GM12892 (cell line): Measurements from ENCODE around the gene CMIP.

Experiments
- DNase-seq: peaks from one replicate; pipeline ENCODE4 v3.0.0; 2011; ENCODE audit not compliant: insufficient read length
- FAIRE-seq: peaks from 2 replicates; lab custom pipeline; 2011; peaks lifted over from hg19 to GRCh38; lab: Jason Lieb, UNC
- POLR2A ChIP-seq: IDR thresholded peaks from 2 replicates; pipeline ENCODE4 v1.6.1; 2011; ENCODE audit warnings: low read depth, low read length, control low read depth
- POLR2AphosphoS5 ChIP-seq: IDR thresholded peaks from 2 replicates; pipeline ENCODE4 v1.6.1; 2011; ENCODE audit warnings: low read depth, low read length, control low read depth
- TAF1 ChIP-seq: IDR thresholded peaks from 2 replicates; pipeline ENCODE4 v1.6.1; 2011; ENCODE audit warnings: low read depth, mild to moderate bottlenecking, control low read depth, low read length, borderline replicate concordance

Gene CMIP

DNA sequence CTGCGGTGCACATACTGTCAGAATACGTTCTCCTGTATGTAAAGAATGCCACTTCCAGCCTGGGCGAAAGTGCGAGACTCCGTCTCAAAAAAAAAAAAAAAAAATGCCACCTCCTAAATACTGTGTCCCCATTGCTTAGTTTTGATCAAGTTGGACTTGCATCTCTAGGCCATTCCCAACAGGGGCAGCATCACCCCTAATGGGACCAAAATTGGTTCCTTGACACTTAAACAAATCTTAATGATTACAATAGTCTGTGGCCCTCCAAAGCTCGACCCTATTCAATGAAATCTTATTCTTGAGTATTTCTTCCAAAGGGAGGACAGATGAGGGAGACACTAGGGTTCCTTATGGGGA, 179.8 kb downstream of the CMIP start:
- FAIRE-seq: no peak
- DNase-seq: no peak
- TF ChIP-seq POLR2A (no peak), POLR2AphosphoS5 (no peak), TAF1 (no peak)

DNA sequence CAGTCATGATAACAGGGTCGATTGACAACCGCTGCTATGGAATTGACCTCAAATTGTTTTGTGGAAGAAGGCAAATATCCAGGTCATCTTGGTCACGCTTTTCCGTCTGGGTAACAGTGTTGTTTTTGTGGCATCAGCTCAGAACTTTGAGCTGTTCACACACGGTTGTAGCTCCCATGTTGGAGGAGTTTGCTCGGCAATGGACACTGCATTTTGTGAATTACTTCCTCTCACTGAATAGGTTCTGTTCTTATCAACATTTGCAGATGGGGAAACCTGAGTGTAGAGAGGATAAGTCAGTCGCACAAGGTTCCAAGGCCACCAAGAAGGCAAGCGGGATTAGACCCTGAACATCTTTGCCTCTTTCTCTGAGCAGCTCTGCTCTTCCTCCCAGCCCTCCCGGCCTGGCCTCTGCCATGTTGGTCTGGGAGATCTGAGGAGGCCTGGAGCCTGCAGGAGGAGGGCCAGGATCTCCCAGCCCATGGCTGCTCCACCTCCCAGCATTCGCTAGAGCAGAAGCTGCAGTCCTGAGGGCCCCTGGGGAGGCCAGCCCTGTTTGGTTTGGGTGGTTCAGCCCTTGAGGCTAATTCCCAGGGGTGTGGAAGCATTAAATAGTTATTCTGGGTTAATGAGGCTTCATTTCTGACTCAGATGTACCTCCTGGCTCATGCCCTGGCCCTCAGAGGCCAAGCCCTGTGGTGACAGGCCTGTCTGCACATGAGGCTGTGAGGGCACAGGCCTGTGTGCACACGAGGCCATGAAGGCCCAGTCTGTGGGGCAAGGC, 180.3 kb downstream of the CMIP start:
- FAIRE-seq (no peak), DNase-seq (no peak)
- TF ChIP-seq POLR2AphosphoS5 (no peak), TAF1 (no peak), POLR2A (no peak)

DNA sequence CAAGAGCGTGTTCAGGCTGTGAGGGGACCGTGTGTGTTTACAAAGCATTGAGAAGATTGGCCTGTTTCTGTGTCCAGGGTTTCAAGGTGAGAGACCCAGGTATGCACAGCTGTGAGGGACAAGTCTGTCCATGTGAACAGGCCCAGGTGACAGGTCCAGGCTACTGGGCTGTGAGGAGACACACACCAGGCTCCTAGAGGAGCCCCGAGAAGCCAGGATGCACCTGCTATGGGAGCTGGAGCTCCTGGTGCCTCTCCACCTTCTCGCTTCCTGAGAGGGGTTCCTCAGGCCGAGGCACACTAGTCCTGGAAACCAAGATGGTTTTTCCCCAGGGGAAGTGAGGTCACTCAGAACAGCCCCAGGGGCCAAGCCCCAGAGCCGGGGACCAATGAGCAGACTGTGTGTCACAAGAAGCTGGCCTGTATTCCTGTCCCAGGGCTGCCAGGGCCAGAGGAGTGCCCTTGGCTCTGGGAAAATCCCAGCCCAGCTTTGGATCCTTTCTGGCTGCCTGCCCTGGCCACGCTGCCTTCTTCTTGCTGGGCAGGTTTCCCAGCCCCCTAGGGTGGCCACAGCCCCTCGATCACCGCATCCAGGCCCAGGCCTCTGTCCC, 181.0 kb downstream of the CMIP start:
- no peak for TF ChIP-seq TAF1
- no peak for TF ChIP-seq POLR2A
- no peak for TF ChIP-seq POLR2AphosphoS5
- FAIRE-seq (peak; percentile 54), DNase-seq (peak; percentile 54)

DNA sequence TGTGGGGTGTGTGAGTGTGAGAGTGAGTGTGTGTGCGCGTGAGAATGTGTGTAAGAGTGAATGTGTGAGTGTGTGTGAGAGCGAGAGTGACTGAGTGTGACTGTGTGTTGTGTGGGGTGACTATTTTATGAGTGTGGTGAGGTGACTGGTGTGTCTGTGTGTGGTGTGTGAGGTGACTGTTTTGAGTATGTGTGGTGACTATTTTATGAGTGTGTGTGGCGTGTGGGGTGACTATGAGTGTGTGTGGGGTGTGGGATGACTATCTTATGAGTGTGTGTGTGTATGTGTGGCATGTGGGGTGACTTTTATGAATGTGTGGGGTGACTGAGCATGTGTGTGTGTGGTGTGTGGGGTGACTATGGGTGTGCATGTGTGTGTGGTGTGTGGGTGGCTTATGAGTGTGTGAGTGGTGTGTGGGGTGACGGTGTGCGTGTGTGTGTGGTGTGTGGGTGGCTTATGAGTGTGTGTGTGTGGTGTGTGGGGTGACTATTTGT, 181.6 kb downstream of the CMIP start:
- FAIRE-seq (no peak), DNase-seq (no peak)
- TF ChIP-seq TAF1: no peak
- no peak for TF ChIP-seq POLR2AphosphoS5
- TF ChIP-seq POLR2A: no peak

DNA sequence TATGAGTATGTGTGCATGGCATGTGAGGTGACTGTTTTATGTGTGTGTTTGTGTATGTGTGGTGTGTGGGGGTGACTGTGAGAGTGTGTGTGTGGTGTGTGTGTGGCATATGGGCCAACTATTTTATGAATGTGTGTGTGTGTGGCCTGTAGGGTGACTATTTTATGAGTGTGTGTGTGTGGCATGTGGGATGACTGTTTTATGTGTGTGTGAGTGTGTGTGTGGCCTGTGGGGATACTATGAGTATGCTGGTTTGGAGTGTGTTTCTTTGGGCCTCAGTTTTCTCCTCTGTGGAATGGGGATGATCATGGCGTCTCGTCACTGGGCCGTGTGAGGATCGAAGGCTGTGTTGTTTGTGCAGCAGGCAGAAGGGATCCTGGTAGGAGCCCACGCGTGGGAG, 182.4 kb downstream of the CMIP start:
- DNase-seq: no peak
- TF ChIP-seq POLR2A (no peak), POLR2AphosphoS5 (no peak), TAF1 (no peak)
- peak; percentile 14 for FAIRE-seq

DNA sequence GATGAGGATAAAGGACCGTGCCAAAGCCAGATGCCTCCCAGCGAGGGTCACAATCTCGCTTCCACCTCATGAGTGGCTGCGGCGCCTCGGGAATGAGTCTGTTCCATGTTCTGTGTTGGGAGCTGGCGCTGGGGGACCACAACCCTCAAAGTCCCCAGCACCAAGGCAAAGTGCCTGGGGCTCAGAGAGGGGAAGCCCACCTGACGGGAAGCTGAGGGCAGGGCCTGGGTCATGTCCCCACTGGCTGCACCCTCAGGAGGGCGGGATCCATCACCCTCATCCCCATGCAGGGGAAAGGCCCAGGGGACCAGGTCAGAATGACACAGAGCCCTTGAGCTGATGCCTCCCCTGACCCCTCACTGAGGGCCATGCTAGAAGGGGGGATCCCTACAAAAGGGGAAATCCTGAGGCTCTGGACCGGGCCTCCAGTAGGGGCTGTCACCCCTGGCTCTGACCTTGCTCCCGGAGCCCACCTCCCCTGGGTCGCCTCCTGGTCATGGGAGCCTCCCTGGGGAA, 183.2 kb downstream of the CMIP start:
- DNase-seq (no peak), FAIRE-seq (no peak)
- TF ChIP-seq POLR2A (no peak), TAF1 (no peak), POLR2AphosphoS5 (no peak)

DNA sequence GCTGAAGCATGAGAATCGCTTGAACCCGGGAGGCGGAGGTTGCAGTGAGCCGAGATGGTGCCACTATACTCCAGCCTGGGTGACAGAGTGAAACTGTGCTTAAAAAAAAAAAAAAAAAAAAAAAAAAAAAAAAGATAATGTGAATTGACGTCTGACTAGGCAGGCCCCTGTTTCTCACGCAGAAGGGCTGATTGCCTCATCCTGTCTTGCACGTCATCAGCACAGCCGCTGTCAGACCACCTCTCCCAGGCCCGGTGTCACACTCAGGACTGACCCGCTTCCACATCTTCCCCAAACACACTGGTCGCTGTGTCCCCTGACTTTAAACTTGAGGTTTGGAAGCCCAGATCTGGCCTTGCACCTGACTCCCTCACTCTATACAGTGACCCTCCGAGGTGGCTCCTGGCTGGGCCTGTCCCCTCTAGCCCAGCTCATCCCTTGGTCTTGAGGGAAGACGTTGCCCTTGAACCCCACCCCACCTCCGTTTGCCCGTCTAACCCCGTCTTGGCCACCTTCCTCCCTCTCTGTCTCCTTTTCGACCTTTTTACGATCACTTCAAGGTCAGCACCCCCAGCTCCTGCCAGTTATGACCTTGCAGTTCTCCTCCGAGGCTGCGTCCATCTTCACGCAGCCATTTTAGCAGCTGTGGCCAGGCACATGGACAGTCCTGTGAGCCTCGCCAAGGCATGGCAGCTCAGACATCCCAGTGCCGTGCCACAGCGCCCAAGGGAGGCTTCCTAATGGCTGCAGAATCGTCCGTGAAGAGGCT, 184.6 kb downstream of the CMIP start:
- no peak for FAIRE-seq
- DNase-seq: no peak

DNA sequence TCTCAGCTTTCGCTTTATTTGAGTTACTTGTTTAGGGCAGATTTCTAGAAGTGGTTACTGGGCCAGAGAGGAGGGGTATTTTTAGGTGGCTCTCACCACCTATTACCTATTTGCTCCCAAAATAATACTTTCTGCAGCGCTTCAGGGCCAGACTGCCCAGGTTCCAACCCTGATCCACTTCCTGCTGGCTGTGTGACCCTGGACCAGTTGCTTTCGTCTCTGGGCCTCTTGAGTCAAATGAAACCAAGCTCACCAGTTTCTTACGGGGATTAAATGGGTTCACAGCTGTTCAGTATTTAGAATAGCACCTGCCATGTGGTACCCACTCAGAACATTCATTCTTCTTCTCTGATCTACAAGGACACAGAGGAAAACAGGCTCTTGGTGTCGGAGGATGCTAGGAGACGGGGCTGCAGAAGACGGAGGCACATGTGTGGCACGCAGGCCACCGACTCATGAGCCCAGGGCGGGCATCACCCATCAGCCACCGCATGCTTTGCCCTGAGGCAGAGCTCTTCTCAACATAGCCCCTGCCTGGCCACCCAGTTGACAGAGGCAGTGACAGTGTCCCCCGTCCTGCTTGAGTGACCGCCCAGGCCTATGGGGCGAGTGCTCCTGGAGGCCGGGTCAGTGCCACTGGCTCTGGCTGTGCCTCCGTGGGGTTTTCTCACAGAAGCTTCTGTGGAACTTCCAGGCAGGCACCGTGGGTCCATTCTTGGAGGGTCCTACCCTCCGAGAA, 185.5 kb downstream of the CMIP start:
- no peak for TF ChIP-seq POLR2A
- FAIRE-seq (no peak), DNase-seq (no peak)

More for the DNA sequence above, 184.6 kb downstream of the CMIP start:
- TF ChIP-seq TAF1: no peak
- TF ChIP-seq POLR2AphosphoS5: no peak
- no peak for TF ChIP-seq POLR2A

DNA sequence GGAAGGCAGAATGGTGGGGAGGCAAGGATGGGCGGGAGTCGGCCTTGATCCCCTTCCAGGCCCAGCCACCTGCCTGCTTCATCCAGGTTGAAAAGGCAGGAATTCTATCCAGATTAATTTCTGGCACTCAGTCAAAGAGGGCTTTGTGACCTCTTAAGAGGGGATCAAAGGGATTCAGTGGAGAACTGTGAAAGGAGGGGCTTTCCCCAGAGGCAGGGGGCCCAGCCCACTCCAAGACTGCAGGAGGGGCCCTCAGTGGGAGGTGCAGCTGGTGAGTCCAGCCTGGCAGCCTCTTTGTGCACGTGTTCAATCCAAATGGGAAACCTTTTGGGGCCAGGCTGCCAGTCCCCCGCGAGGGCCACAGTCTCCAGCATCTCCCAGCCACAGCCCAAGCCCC, 186.0 kb downstream of the CMIP start:
- no peak for TF ChIP-seq POLR2AphosphoS5
- DNase-seq (no peak), FAIRE-seq (no peak)

DNA sequence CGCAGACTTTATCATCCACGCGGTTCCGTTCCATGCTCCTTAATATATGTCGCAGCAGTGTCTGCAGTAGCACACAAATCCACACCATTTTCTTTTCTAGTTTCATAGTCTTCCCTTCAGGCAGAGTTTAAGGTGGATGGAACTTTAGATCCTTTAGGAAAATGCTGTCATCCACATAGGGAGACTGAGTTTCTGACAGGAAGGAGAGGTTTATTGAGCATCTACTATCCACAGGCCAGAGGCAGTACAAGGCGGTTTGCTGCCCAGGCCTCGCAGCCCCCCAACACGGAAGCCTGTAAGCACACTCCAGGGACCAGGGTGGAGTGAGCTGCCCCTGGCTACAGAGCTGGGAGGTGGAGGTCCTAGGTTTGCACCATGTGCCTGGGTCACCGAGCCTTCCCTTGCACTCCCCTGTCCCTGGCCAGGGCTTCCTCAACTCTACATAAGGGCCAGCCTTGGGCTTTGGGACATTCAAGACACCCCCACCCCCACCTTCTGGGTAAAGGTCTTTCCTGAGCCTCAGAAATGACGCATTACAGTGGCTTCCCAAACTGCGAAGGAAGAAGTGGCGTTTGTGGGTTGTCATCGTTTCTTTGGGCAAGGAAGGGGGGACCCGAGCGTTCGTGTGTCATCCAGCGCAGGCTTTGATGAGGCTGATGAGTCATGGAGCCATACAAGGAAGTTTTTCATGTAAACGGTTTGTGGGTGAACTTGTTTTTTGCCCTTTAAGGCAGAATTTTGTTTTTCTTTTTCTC, 188.0 kb downstream of the CMIP start:
- FAIRE-seq: no peak
- DNase-seq: no peak
- no peak for TF ChIP-seq POLR2AphosphoS5
- TF ChIP-seq POLR2A: no peak
- no peak for TF ChIP-seq TAF1
